RPMI7951 (cell line): ENCODE results near the gene CREBZF. TPM values are rescaled to one million over a fixed set of nuclear protein-coding genes. Genes with fewer than 3 reads are reported as not detected.

Experiments
- DNase-seq: peaks from one replicate; pipeline ENCODE4 v3.0.0-alpha.2; 2012; ENCODE audit warnings: low read depth
- total RNA-seq: library from RNA; depleted of rRNA; stranded (reverse); fragments of >200 nt; shearing (Covaris generic); gene quantifications from 2 replicates; pipeline ENCODE4 v1.2.3, GENCODE V29; 2014; rRNA removed

The CREBZF gene
- total RNA-seq: 30.5 and 34.6 TPM in 2 replicates

GRCh38 chr11:85664615-85665481 is at the start of gene CREBZF:
CREBZF (minus strand) TSS chr11:85665129; CDS start chr11:85664875, 254 bp downstream.
- DNase-seq: peak; percentile 93

- DNase-seq: peak; percentile 28
These were observed 48.0 kb upstream of the CREBZF start for GRCh38 chr11:85712953-85713352.

- no peak for DNase-seq
These were observed 46.0 kb upstream of the CREBZF start for GRCh38 chr11:85710917-85711316.

DNA sequence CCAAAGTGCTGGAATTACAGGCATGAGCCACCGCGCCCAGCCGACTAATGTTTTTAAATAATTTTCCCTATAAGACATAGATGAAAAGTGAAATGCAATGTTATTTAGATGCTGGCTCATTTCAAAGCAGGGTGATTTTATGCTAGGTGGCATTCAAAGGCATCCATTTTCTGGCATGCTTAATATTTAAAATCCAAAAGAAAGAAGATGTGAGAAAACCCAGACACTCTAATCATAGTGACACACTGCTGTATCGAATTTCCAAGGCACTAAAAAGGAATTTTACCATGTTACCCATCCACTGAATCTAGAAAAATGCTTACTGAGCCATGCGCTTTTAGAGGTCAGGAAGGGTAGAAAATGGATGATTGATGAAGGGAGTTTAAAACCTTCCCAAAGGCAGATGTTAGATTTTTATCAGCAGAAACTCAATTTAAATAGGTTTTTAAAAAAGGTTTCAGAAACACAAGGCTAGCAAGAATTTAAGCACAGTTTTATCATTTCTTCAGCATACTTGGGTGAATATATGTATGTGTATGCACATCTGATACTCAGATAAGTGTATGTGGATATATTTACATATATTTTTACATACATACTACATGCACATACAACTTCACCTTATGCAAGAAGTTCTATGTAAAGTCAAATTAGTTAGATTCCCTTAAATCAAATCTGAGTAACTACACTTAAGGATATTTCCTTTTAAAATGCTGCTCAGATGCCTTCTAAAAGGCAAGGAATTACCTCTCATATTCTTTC is 45.2 kb upstream of the CREBZF start:
- no peak for DNase-seq

DNA sequence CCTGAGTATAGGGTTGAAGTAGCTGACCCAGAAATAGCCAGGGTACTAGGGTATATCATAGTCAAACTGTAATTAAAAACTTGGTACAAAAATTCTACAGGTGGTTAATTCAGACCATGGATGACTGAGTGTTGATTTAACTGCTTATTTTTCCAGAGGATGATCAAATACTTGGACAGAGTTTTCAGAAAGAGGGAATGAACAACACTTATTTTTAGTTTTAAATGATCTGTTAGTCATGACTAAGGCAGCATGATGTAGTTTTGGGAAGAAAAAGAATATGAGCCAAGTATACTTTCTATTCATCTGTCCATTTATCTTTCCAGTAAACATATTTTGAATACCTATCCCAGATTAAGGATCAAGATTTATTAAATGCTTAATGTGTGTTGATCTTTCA is 40.9 kb upstream of the CREBZF start:
- DNase-seq: no peak

GRCh38 chr11:85704967-85705366 is 40.0 kb upstream of the CREBZF start:
- no peak for DNase-seq

- no peak for DNase-seq
These were observed 35.2 kb upstream of the CREBZF start for GRCh38 chr11:85699957-85700741.

GRCh38 chr11:85698195-85698594 is 33.3 kb upstream of the CREBZF start:
- DNase-seq: no peak

GRCh38 chr11:85697747-85698146 is 32.8 kb upstream of the CREBZF start:
- DNase-seq: no peak

GRCh38 chr11:85695546-85695945 is 30.6 kb upstream of the CREBZF start:
- no peak for DNase-seq

GRCh38 chr11:85694385-85694980 is 29.6 kb upstream of the CREBZF start:
- peak; percentile 48 for DNase-seq

DNA sequence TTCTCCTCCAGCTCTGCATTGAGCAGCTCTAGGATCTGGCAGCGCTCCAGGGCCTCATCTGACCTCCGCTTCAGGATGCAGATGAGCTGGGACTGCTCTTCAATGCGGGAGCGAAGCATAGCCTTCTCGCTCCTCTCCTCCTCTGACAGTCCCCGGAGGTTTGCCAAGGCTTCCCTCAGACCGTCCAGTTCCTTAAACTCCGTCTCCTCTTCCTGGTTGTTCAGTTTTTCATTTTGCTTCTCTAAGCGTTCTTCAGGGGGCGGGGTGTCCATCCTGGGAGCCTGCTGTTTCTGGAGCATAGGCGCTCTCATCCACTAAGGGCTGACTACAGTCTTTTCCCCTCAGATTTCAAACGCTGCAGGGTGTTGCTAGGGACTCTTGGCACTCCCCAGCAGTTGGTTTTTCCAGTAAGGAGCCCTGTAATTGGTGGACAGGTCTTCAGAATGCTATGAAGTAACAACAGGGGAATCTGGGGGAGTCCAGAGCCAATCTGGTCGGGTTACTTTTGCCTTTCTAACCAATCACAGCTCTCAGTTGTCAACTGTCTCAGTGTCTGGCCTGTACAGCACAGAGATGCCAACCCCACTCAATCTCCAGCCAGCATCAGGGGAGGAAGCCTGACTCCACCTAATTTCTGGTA is 21.0 kb upstream of the CREBZF start, which contains the start of gene CCDC89:
CCDC89 (minus strand) TSS at position 376 of the 640 bp plus-strand sequence; CDS start at position 311, 65 bp downstream.
- peak; percentile 30 for DNase-seq

DNA sequence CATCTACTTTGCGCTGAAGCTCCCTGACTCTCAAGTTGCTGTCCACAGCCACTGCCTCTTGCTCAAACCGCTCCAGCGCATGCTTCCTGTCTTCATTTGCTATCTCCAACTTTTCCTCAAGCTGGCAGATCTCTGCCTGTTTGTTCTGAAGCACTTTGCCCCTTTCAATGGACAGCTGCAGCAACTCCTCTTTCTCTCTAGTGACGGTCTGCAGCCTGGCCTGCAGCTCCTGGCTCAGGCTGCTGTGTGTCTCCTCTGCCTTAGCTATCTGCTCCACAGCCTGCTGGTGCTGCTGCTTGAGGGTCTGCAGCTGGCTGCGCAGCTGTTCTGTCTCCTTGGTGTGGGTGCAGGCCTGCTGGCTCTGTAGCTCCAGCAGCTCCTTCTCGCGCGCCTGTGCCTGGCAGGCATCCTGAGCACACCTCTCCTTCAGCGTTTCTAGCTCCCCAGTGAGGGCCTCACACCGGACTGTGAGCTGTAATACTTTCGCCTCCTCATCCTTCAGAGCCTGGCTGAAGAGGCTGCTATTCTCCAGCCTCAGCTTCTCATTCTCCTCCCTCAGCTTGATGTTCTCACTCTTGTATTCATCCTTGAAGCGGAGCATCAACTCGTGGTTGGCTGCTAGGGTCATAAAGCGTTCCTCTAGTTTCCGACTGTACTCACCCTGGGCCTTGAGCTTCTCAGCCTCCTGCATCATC is 20.3 kb upstream of the CREBZF start:
- no peak for DNase-seq

DNA sequence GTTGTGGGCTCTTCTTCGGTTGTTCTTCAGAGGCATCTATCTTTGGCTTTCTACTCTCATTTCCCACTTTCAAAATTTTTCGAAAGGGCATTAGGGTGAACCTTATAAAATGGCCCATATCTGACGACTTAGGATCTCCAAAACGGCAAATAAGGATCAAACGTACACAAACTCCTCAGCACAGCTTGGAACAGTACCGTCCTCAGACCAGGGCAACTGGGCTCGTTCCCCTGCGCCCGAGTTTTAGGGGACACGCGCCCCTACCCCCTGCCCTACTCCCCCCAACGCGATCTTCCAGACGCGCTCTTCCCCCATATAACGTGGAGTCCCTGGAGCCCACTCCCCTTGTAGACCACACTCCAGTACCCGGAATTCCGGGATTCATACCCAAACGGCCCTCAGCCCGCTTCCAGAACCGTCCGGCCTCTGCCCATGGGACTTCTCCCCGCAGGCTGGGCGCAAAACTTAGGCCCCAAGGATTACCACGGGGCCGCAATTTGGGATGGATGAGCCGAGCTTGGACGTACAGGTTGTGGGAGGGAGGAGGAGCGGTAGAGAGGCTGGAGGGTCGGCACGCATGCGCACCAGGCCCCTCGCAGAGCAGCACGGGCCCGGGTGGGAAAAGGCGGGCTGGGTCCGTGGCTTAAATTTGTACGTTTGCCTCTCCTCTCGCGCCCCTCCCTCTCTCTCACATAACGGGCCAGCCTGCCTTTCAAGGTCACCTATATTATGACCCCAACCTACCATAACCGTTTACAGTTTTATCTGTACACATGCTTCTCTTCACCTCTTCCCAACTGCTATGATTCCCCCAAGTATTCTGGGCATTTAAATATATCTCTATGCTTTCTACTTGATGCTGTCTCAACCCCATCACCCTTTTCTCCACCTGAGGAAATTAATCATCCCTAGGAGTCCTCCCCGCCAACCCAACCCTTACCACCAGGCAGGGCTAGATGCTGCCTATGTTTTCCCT is 17.7 kb upstream of the CREBZF start:
- DNase-seq: peak; percentile 66

GRCh38 chr11:85680897-85681296 is 16.0 kb upstream of the CREBZF start:
- DNase-seq: no peak

- DNase-seq: no peak
These were observed 14.6 kb upstream of the CREBZF start for GRCh38 chr11:85679576-85679975.

- no peak for DNase-seq
These were observed 8.5 kb upstream of the CREBZF start for GRCh38 chr11:85673393-85673792.

DNA sequence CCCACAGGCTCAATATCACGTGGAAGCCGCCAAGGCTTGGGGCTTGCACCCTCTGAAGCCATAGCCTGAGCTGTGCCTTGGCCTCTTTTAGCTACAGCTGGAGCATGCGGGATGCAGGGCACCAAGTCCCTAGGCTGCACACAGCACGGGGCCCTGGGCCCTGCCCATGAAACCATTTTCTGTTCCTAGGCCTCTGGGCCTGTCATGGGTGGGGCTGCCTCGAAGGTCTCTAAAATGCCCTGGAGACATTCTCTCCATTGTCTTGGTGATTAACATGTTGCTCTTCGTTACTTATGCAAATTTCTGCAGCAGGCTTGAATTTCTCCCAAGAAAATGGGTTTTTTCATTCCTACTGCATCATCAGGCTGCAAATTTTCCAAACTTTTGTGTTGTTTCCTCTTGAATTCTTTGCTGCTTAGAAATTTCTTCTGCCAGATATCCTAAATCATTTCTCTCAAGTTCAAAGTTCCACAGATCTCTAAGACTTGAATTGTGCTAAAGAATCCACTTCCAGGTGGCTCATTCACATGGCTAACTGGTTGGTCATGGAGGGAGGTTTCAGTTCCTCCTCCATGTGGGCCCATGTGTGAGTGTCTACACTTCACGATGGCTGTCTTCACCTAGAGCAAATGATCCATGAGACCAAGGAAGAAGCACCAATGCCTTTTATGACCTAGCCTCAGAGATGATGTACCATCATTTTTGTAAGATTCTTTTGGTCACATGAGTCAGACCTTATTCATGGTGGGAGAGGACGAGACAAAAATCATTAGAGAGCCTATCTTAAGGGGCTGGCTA is 7.4 kb upstream of the CREBZF start:
- peak; percentile 20 for DNase-seq
